GM18520 (cell line): ENCODE data around the gene KRTAP5-11.
"Not testable (repeated sequence)": the region's sequence is repeated elsewhere in the genome, so short reads cannot be mapped to it uniquely, and the experiment has no call there.

Experiments
- ATAC-seq: cut with Tn5 transposase; IDR thresholded peaks from one replicate; pipeline ENCODE4 v1.9.1; 2021; ENCODE audit not compliant: unreplicated experiment

KRTAP5-11 gene, protein sequence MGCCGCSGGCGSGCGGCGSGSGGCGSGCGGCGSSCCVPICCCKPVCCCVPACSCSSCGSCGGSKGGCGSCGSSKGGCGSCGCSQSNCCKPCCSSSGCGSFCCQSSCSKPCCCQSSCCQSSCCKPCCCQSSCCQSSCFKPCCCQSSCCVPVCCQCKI

DNA sequence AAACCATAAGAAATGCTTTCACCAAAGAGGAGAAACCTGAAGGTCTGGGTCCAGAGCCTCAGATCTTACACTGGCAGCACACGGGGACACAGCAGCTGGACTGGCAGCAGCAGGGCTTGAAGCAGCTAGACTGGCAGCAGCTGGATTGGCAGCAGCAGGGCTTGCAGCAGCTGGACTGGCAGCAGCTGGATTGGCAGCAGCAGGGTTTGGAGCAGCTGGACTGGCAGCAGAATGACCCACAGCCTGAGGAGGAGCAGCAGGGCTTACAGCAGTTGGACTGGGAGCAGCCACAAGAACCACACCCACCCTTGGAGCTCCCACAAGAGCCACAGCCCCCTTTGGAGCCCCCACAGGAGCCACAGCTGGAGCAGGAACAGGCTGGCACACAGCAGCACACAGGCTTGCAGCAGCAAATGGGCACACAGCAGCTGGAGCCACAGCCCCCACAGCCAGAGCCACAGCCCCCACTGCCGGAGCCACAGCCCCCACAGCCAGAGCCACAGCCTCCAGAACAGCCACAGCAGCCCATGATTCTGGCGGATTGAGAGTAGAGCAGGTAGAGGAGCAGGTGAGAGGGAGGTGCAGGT is at the start of gene KRTAP5-11:
Gene KRTAP5-11, minus strand, starts transcription at position 567 of the 587 bp plus-strand sequence. Its CDS starts 38 bp downstream, at position 529.
- no peak for ATAC-seq

DNA sequence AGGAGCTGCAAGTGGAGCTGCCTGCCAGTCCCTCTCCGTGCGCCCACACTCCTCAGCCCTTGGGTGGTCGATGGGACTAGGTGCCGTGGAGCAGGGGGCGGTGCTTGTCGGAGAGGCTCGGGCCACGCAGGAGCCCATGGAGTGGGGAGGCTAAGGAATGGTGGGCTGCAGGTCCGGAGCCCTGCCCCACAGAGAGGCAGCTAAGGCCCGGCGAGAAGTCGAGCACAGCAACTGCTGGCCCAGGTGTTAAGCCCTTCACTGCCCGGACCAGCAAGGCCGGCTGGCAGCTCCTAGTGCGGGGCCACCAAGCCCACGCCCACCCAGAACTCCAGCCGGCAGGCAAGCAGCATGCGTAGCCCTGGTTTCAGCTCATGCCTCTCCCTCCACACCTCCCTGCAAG is 48.9 kb upstream of the KRTAP5-11 start:
- ATAC-seq, result not testable (repeated sequence)

DNA sequence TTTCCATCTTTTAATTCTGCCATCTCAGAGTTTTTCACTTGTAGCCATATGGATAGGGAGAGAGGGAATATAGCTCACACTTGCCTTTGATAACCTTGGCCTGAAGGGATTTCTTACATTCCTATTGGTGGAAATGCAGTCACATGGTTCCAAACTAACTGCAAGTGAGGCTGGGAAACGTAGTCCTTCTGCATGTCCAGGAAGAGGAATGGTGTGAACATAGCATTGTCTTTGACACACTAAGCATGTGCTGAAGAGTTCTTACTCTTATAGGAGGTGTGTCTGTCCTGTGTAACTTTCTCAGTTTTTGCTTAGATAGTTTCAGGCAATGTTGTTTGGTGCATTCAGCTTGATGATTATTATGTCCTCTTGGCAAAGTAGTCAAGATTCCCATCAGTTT is 47.4 kb upstream of the KRTAP5-11 start:
- ATAC-seq, result not testable (repeated sequence)

DNA sequence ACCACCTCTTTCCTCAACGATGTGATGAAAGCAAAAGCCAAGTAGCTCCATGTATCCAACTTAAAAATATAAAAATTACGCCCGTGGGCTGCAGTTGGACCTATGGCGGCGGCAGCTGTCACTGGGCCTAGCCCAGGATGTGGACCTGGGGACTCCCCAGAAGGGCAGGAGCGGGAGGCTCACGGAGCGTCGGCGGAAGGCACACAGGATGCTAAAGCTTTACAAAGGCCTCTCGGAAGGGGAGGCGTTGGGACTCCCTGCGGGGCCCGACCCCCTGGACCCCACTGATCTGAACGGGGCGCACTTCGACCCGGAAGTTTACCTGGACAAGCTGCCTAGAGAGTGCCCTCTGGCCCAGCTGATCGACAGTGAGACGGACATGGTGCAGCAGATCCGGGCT is 46.3 kb upstream of the KRTAP5-11 start:
- ATAC-seq, result not testable (repeated sequence)

DNA sequence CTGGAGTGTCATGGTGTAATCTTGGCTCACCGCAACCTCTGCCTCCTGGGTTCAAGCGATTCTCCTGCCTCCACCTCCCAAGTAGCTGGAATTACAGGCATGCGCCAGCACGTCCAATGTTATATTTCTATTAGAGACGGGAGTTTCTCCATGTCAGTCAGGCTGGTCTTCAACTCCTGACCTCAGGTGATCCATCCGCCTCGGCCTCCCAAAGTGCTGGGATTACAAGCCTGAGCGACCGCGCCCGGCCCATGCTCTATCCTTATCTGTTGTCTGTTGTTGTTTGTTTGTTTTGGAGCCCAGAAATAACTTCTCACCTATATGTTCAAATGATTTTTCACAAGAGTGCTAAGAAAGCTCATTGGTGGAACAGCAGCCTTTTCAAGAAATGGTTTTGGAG is 40.6 kb upstream of the KRTAP5-11 start:
- ATAC-seq, result not testable (repeated sequence)

DNA sequence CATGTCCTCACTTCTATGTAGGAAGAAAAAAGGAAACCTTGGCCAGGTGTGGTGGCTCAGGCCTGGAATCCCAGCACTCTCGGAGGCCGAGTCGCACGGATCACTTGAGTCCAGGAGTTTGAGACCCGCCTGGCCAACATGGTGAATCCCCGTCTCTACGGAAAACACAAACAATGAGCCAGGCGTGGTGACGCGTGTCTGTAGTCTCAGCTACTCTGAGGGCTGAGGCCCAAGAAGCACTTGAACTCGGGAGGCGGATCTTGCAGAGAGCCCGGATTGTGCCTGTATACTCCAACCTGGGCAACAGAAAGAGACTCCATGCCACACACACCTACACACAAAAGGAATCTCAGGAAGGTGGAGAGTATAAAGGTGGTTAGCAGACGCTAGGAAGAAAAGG is 39.9 kb upstream of the KRTAP5-11 start:
- ATAC-seq, result not testable (repeated sequence)

DNA sequence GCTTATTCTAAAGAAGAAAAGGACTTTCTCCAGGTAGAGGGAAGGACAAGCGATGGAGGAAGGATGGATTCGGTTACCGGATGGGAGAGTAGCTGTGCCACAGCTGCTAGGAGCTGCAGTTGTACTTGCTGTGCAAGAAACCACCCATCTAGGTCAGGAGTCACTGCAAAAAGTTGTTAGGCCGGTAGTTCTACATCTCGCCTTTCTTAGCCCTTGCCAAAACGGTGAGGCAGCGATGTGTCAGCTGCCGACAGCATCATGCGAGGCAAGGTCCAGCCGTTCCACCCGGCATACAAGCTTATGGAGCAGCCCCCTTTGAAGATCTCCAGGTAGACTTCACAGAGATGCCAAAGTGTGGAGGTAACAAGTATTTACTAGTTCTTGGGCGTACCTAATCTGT is 32.3 kb upstream of the KRTAP5-11 start:
- ATAC-seq, result not testable (repeated sequence)

DNA sequence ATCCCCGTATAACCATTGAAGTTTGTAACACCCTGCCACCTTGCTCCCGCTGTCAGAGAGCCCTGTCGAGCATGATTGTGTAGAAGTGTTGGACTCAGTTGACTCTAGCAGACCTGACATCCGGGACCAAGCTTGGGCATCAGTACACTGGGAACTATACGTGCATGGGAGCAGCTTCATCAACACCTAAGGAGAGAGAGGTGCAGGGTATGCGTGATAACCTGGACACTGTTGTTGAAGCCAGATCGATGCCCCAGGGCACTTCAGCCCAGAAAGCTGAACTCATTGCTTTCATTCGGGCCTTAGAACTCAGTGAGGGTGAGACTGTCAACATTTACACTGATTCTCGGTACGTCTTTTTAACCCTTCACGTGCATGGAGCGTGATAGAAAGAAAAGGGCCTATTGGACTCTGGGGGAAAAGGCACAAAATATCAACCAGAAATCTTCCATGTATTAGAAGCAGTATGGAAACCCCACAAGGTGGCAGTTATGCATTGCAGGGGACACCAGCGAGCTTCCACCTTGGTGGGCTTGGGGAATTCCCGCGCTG is 31.8 kb upstream of the KRTAP5-11 start:
- not testable (repeated sequence) for ATAC-seq

DNA sequence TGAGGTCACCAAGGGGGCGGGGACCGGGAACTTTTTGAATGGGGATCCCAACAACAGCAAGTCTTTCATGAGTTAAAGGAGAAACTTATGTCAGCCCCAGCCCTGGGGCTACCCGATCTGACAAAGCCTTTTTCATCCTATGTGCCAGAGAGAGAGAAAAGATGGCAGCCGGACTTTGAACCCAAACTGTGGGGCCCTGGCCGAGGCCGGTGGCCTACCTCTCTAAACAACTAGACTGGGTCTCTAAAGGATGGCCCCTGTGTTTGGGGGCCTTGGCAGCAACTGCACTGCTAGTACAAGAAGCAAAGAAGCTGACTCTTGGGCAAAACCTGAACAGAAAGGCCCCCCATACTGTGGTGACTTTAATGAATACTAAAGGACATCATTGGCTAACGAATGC is 31.3 kb upstream of the KRTAP5-11 start:
- not testable (repeated sequence) for ATAC-seq

DNA sequence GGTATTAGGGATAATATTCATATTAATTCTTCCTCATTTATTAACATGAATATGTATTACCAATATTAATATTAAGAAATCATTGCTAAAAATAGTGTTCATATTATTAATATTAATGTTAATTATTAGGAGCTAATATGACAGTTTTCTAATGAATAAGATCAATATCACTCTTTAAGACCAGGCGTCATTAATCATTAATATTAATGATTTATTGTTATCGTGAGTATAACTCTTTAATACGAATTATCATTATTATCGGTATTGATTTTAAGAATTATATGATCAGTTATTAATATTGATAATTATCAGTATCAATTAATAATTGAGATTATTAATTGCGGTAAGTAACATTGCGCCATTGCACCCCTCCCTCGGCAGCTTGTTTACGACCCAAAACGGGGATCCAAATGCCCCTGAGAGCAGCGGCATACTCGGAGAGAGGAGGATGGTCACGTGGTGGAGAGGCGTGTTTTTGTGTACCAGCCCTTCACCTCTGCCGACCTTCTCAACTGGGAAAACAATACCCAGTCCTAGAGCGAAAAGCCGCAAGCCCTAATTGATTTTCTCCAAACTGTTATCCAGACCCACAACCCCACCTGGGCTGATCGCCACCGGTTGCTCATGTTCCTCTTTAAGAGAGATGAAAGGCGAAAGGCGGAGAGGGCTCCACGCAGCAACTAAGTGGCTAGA is 28.7 kb upstream of the KRTAP5-11 start:
- ATAC-seq, result not testable (repeated sequence)

DNA sequence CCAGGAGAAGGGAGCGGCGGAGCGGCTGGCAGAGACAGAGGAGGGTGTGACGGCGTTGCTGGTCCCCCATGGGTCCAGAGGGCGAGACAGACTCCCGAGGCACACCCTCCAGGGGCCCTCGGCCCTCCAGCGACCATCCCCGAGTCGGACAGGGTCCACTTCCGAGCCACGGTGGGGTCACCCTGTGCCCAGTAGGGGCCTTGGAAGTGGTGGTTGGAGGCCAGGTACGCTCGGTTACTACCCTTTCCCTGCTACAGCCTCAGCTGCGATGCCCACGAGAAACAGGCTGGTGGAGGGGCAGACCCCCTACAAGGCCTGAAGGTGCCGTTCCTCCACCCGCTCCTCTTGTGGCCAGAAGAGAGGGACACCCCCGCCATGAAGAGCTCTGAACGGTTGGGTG is 25.6 kb upstream of the KRTAP5-11 start:
- not testable (repeated sequence) for ATAC-seq

DNA sequence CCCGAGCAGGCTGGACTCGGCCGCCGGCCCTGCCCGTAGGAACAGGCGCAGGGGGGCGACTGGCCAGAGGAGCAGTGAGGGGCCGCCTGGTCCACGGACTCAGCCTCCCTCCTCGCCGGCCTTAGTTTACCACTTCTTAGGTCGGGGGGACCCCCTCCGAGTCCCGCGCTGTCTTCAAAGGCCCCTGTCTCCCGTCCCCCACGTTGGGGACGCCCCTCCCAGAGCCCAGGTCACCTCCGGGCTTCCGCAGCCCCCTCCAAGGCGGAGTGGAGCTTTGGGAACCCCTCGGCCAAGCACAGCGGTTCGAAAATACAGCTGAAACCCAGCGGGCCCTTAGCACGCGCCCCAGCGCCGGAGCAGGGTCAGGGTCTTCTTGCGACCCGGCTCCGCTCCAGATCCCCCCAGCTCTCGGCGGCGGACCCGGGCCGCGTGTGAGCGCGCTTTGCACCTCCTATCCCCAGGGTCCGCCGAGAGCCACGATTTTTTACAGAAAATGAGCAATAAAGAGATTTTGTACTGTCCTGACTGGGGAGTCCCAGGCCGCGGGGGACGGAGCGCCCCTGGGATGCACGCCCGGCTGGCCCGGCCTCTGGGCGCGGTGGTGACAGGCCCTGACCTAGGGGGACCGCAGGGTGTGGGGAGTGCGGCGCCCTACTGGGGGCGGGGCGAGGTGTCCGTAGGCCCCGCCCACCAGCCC is 25.0 kb upstream of the KRTAP5-11 start:
- ATAC-seq, result not testable (repeated sequence)

DNA sequence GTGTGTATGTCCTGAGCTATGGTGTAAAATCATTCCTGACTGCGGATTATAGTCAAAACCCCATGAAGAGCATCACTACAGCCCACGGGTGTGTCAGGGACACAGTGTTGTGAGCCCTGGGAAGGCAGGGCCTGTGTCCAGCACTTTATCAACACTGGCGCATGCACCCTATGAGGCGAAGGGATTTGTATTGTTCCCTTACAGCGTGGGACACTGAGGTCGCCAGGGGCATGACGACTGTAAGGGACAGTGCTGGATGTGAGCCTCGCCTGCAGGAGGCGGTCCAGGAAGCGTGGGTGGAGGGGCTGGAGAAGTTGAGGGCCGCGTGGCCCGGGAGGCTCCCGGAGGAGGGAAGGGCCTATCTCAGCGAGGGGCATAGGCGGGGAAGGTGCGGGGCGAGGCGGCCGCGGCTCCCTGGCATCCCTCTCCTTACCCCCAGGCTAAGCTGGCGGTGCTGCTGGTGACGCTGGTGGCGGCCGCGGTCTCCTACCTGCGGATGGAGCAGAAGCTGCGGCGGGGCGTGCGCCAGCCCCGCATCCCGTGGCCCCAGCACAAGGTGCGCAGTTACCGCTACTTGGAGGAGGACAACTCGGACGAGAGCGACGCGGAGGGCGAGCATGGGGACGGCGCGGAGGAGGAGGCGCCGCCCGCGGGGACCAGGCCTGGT is 24.3 kb upstream of the KRTAP5-11 start:
- not testable (repeated sequence) for ATAC-seq

DNA sequence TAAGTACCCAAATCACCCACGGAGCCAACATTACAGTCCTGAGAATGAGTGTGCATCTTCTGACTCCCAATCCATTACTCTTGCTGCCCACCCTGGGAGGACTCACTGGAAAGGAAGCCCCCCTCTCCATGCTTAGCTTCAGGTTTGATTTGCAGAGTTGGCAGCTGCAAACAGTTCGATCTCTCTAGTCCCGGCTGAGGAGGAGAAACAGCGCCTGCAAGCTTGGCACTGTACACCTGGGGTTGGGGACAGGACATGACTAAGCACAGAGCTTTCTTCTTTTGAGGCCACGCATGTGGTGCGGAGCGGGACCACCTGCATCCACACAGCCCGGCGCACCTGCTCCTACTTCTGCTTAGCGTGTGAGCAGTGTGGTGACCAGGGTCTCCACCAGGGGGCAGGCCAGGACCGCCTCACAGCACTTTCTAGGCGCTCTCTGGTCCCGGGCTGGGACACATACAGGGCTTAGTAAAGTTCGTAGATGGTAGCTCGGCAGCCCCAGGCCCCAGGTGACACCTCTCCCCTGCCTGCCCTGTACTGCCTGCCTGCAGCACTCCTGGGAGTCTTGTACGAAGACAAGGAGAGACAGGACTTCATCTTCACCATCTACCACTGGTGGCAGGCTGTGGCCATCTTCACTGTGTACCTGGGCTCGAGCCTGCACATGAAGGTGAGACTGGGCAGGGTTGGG is 22.3 kb upstream of the KRTAP5-11 start:
- not testable (repeated sequence) for ATAC-seq

DNA sequence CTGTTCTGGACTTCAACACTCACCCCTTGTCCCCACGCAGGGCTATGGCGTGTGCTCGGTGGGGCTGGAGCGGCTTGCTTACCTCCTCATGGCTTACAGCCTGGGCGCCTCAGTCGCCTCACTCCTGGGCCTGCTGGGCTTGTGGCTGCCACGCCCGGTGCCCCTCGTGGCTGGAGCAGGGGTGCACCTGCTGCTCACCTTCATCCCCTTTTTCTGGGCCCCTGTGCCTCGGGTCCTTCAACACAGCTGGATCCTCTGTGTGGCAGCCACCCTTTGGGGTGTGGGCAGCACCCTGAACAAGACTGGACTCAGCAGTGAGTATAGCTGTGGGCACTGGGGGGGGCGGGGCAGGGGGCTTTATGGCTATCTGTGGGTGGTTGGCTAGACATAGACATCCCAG is 20.5 kb upstream of the KRTAP5-11 start:
- not testable (repeated sequence) for ATAC-seq

DNA sequence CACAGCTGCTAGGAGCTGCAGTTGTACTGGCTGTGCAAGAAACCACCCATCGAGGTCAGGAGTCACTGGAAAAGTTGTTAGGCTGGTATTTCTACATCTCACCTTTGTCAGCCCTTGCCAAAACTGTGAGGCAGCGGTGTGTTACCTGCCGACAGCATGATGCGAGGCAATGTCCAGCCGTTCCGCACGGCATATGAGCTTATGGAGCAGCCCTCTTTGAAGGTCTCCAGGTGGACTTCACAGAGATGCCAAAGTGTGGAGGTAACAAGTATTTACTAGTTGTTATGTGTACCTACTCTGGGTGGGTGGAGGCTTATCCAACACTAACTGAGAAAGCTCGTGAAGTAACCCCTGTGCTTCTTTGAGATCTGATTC is 6.9 kb upstream of the KRTAP5-11 start:
- not testable (repeated sequence) for ATAC-seq

DNA sequence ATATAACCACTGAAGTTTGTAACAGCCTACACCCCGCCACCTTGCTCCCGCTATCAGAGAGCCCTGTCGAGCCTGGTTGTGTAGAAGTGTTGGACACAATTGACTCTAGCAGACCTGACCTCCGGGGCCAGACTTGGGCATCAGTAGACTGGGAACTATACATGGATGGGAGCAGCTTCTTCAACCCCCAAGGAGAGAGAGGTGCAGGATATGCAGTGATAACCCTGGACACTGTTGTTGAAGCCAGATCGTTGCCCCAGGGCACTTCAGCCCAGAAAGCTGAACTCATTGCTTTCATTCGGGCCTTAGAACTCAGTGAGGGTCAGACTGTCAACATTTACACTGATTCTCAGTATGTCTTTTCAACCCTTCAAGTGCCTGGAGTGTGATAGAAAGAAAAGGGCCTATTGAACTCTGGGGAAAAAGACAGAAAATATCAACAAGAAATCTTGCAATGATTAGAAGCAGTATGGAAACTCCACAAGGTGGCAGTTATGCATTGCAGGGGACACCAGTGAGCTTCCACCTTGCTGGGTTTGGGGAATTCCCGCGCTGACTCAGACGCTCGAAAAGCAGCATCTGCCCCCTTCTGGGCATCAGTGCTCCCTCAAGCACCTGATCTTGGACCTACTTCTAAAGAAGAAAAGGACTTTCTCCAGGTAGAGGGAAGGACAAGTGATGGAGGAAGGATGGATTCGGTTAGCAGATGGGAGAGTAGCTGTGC is 6.3 kb upstream of the KRTAP5-11 start:
- not testable (repeated sequence) for ATAC-seq

DNA sequence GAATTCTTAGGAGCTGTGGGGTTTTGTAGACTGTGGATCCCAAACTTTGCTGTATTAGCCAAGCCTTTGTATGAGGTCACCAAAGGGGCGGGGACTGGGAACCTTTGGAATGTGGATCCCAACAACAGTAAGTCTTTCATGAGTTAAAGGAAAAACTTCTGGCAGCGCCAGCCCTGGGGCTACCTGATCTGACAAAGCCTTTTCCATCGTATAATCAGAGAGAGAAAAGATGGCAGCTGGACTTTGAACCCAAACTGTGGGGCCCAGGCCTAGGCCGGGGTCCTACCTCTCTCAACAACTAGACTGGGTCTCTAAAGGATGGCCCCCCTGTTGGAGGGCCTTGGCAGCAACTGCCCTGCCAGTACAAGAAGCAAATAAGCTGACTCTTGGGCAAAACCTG is 5.6 kb upstream of the KRTAP5-11 start:
- ATAC-seq, result not testable (repeated sequence)

DNA sequence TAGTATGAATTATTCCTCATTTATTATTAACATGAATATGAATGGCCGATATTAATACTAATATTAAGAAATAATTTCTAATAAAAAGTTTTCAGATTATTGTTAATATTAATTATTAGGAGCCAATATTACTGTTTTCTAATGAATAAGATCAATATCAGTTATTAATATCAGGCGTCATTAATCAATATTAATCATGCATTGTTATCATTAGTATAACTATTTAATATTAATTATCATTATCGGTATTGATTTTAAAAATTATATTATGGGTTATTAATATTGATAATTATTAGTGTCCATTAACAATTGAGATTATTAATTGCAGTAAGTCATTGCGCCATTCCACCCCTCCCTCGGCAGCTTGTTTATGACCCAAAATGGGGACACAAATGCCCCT is 3.0 kb upstream of the KRTAP5-11 start:
- ATAC-seq, result not testable (repeated sequence)

DNA sequence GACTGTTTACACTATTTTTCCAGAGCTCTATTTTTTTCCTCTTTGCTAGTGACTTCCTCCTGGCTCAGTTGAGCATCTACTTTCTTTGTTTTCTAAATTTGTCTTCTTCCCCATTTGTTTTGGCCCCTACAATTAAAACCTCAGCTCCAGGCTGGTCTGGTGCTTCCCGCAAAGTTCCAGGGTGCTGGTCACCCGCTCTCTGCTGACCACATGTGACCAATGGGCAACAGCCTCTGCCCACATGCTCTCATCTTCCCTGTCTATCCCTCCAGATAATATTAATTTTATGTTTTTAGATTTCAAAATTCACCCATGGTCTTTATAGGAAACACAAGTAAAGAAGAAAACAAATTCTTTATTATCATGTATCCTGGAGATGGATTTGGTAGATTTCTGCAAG is 294 bp upstream of the KRTAP5-11 start:
- ATAC-seq, result not testable (repeated sequence)
